Kidney (tissue), 14 donors: ENCODE measurements around the gene MARCHF10. TPM values are rescaled to one million over a fixed set of nuclear protein-coding genes. Genes with fewer than 3 reads are reported as not detected.
"Not testable (repeated sequence)": the region's sequence is repeated elsewhere in the genome, so short reads cannot be mapped to it uniquely, and the experiment has no call there.

ENCODE experiments used
- DNase-seq, 5 donors: peaks; one replicate each; pipeline ENCODE4 v3.0.0-alpha.2; 2013 to 2020
- FAIRE-seq: peaks from 2 replicates; lab custom pipeline; 2012; peaks lifted over from hg19 to GRCh38; lab: Jason Lieb, UNC
- H3K27ac ChIP-seq, 2 donors: one replicate each; pipeline ENCODE4 v1.7.0; 2013; ENCODE audit warnings: low read depth in 2 of 2, low read length in 2 of 2, inconsistent platforms in 1 of 2
- H3K27me3 ChIP-seq: one replicate; pipeline ENCODE4 v1.7.1; 2013; ENCODE audit warnings: low read length, inconsistent platforms; ENCODE audit not compliant: control insufficient read depth, insufficient read depth
- H3K36me3 ChIP-seq, 3 donors: one replicate each; pipeline versions ENCODE4 v1.7.0 to v1.7.1; 2013; ENCODE audit warnings: low read length in 3 of 3, control low read depth in 1 of 3, inconsistent platforms in 1 of 3; ENCODE audit not compliant: insufficient read depth in 3 of 3, control insufficient read depth in 2 of 3
- H3K4me1 ChIP-seq, 3 donors: one replicate each; pipeline versions ENCODE4 v1.7.0 to v1.7.1; 2013; ENCODE audit warnings: low read length in 3 of 3, inconsistent platforms in 1 of 3, low read depth in 1 of 3; ENCODE audit not compliant: control insufficient read depth in 2 of 3, insufficient read depth in 2 of 3
- H3K4me3 ChIP-seq, 3 donors: one replicate each; pipeline versions ENCODE4 v1.7.0 to v1.8.1; 2013; ENCODE audit warnings: low read length in 3 of 3, control low read depth in 1 of 3, inconsistent platforms in 1 of 3
- H3K9ac ChIP-seq, 3 donors: one replicate each; pipeline versions ENCODE4 v1.7.0 to v1.7.1; 2013; ENCODE audit warnings: low read length in 3 of 3, control low read depth in 1 of 3, inconsistent platforms in 1 of 3
- H3K9me3 ChIP-seq, 3 donors: one replicate each; pipeline versions ENCODE4 v1.7.0 to v1.7.1; 2013; ENCODE audit warnings: low read length in 3 of 3, control low read depth in 1 of 3, inconsistent platforms in 1 of 3; ENCODE audit not compliant: control insufficient read depth in 2 of 3, insufficient read depth in 1 of 3
- CTCF ChIP-seq: IDR thresholded peaks from 3 replicates; pipeline ENCODE4 v1.5.1; 2012; ENCODE audit warnings: mild to moderate bottlenecking, moderate library complexity, borderline replicate concordance; ENCODE audit not compliant: insufficient read depth; ENCODE audit errors: extremely low read depth
- intact Hi-C: fragments of 100-400 bp; cut with DNase I; formaldehyde crosslinking; loops from one replicate; pipeline ENCODE4 v1.11.1; 2022
- polyA plus RNA-seq: library from polyadenylated mRNA; stranded (reverse); fragments of 350-450 nt; fragmentation: Illumina TruSeq; extraction: RNeasy Lipid Tissue Mini Kit (QIAGEN cat#74804); gene quantifications from one replicate; pipeline ENCODE4 v1.2.3, GENCODE V29; 2014; ENCODE audit warnings: low read depth, low replicate concordance; ENCODE audit not compliant: insufficient read depth
- total RNA-seq: library from RNA; stranded (reverse); fragmentation: NEBNext Ultra II Directional; extraction: Animal tissue kit (Norgen Biotek cat#: 25700); gene quantifications from one replicate; pipeline ENCODE4 v1.2.1, GENCODE V29; 2021
- donor health status: control.
- donor health status: control.
- donor health status: control.
- donor health status: control.
- donor health status: control.
- donor health status: DM: yes; HTN: yes; CAD: no.
- donor health status: Normal renal cell carcinoma (clear cell type).

The MARCHF10 gene
- total and polyA plus RNA-seq, 2 donors from 2014 or later: 0.66 to 6.3 TPM

- intact Hi-C loops: no loop called here
- H3K4me3 ChIP-seq: no peak overlapping the region
- no peak for FAIRE-seq
Measured at GRCh38 chr17:62832405-62832804, 24.3 kb upstream of the MARCHF10 start.

GRCh38 chr17:62831066-62831465 is 23.0 kb upstream of the MARCHF10 start:
- H3K9me3 ChIP-seq, intact Hi-C loops, H3K4me3 ChIP-seq, H3K4me1 ChIP-seq, FAIRE-seq, H3K27ac ChIP-seq, H3K9ac ChIP-seq, H3K36me3 ChIP-seq, DNase-seq, H3K27me3 ChIP-seq: not testable (repeated sequence)

More at GRCh38 chr17:62832405-62832804, 24.3 kb upstream of the MARCHF10 start:
- Histone ChIP-seq H3K27me3 (no peaks in the 10 kb centered on the region), H3K27ac (no peak overlapping the region), H3K9ac (no peak overlapping the region), H3K36me3 (no peaks in the 10 kb centered on the region), H3K4me1 (no peaks in the 10 kb centered on the region), H3K9me3 (no peaks in the 10 kb centered on the region)
- no peak for TF ChIP-seq CTCF
- no peak for DNase-seq

GRCh38 chr17:62827746-62828485 is 19.8 kb upstream of the MARCHF10 start:
- Histone ChIP-seq H3K9ac (no peak overlapping the region), H3K36me3 (no peaks in the 10 kb centered on the region), H3K4me1 (no peaks in the 10 kb centered on the region), H3K9me3 (no peaks in the 10 kb centered on the region), H3K27ac (no peak overlapping the region), H3K27me3 (no peaks in the 10 kb centered on the region), H3K4me3 (no peak overlapping the region)
- intact Hi-C loops: no loop called here
- TF ChIP-seq CTCF: no peak
- FAIRE-seq: no peak
- DNase-seq: peak in 2 of 5 donors; percentile 50 to 60

GRCh38 chr17:62826956-62827355 is 18.8 kb upstream of the MARCHF10 start:
- Histone ChIP-seq H3K9me3 (no peaks in the 10 kb centered on the region), H3K27ac (no peak overlapping the region), H3K4me3 (no peak overlapping the region), H3K27me3 (no peaks in the 10 kb centered on the region), H3K4me1 (no peaks in the 10 kb centered on the region), H3K9ac (no peak overlapping the region), H3K36me3 (no peaks in the 10 kb centered on the region)
- intact Hi-C loops: no loop called here
- FAIRE-seq (no peak), DNase-seq (no peak)
- no peak for TF ChIP-seq CTCF
